Cardiac fibroblast (primary cell): Measurements from ENCODE around the gene ADAMTS2.

Experiments
- DNase-seq, 2 donors: peaks; one replicate each; pipeline versions ENCODE4 v3.0.0 to v3.0.0-alpha.2; 2010; ENCODE audit warnings: low read depth in 2 of 2
- H3K4me3 ChIP-seq, 2 donors: replicated peaks in 1 of 2; 1 replicate in 1 of 2; 2 replicates in 1 of 2; pipeline ENCODE4 v1.5.1; 2011; ENCODE audit warnings: low read depth in 2 of 2, low read length in 2 of 2, mild to moderate bottlenecking in 2 of 2, moderate library complexity in 1 of 2
- CTCF ChIP-seq: IDR thresholded peaks from one replicate; pipeline ENCODE4 v1.5.1; 2011; ENCODE audit warnings: low read depth, mild to moderate bottlenecking, low read length, inconsistent platforms

ADAMTS2 gene

GRCh38 chr5:179255527-179256327 is 89.5 kb downstream of the ADAMTS2 start:
- no peak for DNase-seq
- no peak for TF ChIP-seq CTCF
- no peak overlapping the region for H3K4me3 ChIP-seq

GRCh38 chr5:179254638-179255271 is 90.5 kb downstream of the ADAMTS2 start:
- no peak overlapping the region for H3K4me3 ChIP-seq
- TF ChIP-seq CTCF = no peak
- no peak for DNase-seq

- TF ChIP-seq CTCF = no peak
- no peak overlapping the region for H3K4me3 ChIP-seq
- DNase-seq = no peak
Measured at GRCh38 chr5:179253730-179254129, 91.5 kb downstream of the ADAMTS2 start.

- no peak for DNase-seq
- H3K4me3 ChIP-seq = no peak overlapping the region
- no peak for TF ChIP-seq CTCF
Measured at GRCh38 chr5:179251276-179251969, 93.8 kb downstream of the ADAMTS2 start.

- no peak for TF ChIP-seq CTCF
- H3K4me3 ChIP-seq = no peak overlapping the region
- DNase-seq = no peak
Measured at GRCh38 chr5:179250561-179251225, 94.6 kb downstream of the ADAMTS2 start.

GRCh38 chr5:179246227-179246626 is 99.0 kb downstream of the ADAMTS2 start:
- no peak for DNase-seq
- no peak overlapping the region for H3K4me3 ChIP-seq
- no peak for TF ChIP-seq CTCF
